Smooth muscle cell (in vitro differentiated cells): Measurements from ENCODE around the gene WWOX. TPM values are rescaled to one million over a fixed set of nuclear protein-coding genes. Genes with fewer than 3 reads are reported as not detected.
A peak's percentile ranks its signal among the peaks of the same experiment; 100 is the strongest.

ENCODE experiments used
- DNase-seq: peaks from one replicate; lab custom pipeline; 2025; ENCODE audit not compliant: unreplicated experiment; lab: John Stamatoyannopoulos, UW
- H2AFZ ChIP-seq: fragments of 200-600 bp; sonication (generic); 2 replicates; pipeline ENCODE4 v1.6.0; 2016; ENCODE audit warnings: antibody characterized with exemption, low read depth, mild to moderate bottlenecking
- H3F3A ChIP-seq: fragments of 200-600 bp; sonication (generic); 2 replicates; pipeline ENCODE4 v1.6.0; 2017; ENCODE audit warnings: antibody characterized with exemption, low read depth
- H3K27ac ChIP-seq: fragments of 200-600 bp; sonication (generic); 2 replicates; pipeline ENCODE4 v1.5.1; 2016; ENCODE audit warnings: low read depth, mild to moderate bottlenecking
- H3K27me3 ChIP-seq: fragments of 200-600 bp; sonication (generic); 2 replicates; pipeline ENCODE4 v1.6.1; 2016; ENCODE audit warnings: low read depth, mild to moderate bottlenecking
- H3K36me3 ChIP-seq: fragments of 200-600 bp; sonication (generic); 2 replicates; pipeline ENCODE4 v1.5.1; 2016; ENCODE audit warnings: low read depth
- H3K4me1 ChIP-seq: fragments of 200-600 bp; sonication (generic); 2 replicates; pipeline ENCODE4 v1.5.1; 2016; ENCODE audit warnings: low read depth
- H3K4me2 ChIP-seq: fragments of 200-600 bp; sonication (generic); 2 replicates; pipeline ENCODE4 v1.6.0; 2016; ENCODE audit warnings: mild to moderate bottlenecking
- H3K4me3 ChIP-seq: fragments of 200-600 bp; sonication (generic); 2 replicates; pipeline ENCODE4 v1.5.1; 2016; ENCODE audit warnings: mild to moderate bottlenecking
- H3K79me2 ChIP-seq: fragments of 200-600 bp; sonication (generic); 2 replicates; pipeline ENCODE4 v1.6.0; 2016; ENCODE audit warnings: low read depth, mild to moderate bottlenecking
- H3K9ac ChIP-seq: fragments of 200-600 bp; sonication (generic); 2 replicates; pipeline ENCODE4 v1.6.0; 2016; ENCODE audit warnings: low read depth
- H3K9me3 ChIP-seq: fragments of 200-600 bp; sonication (generic); replicated peaks from 2 replicates; pipeline ENCODE4 v1.5.1; 2016; ENCODE audit warnings: low read depth
- H4K20me1 ChIP-seq: fragments of 200-600 bp; sonication (generic); 2 replicates; pipeline ENCODE4 v1.6.0; 2016; ENCODE audit warnings: low read depth
- CTCF ChIP-seq: fragments of 200-600 bp; sonication (generic); IDR thresholded peaks from 2 replicates; pipeline ENCODE4 v1.5.1; 2017; ENCODE audit warnings: borderline replicate concordance, mild to moderate bottlenecking, antibody characterized with exemption; ENCODE audit not compliant: insufficient read depth, poor library complexity, severe bottlenecking
- WGBS: methylation state at CpG from one replicate; pipeline ENCODE4 v1.1.7; 2016; ENCODE audit warnings: low lambda C conversion rate; 5-methylcytosine and 5-hydroxymethylcytosine counted together
- polyA plus RNA-seq: library from polyadenylated mRNA; unstranded; fragments of >200 nt; fragmentation: Nextera tagmentation; extraction: Ambion mirVana; gene quantifications from 2 replicates; pipeline ENCODE4 v1.2.1, GENCODE V29; 2016
- total RNA-seq: library from RNA; depleted of rRNA; stranded (reverse); fragments of >200 nt; gene quantifications from 2 replicates; pipeline ENCODE4 v1.2.3, GENCODE V29; 2014

Gene WWOX
- total and polyA plus RNA-seq, 2 experiments from 2014 or later: 7.5 to 14.0 TPM

DNA sequence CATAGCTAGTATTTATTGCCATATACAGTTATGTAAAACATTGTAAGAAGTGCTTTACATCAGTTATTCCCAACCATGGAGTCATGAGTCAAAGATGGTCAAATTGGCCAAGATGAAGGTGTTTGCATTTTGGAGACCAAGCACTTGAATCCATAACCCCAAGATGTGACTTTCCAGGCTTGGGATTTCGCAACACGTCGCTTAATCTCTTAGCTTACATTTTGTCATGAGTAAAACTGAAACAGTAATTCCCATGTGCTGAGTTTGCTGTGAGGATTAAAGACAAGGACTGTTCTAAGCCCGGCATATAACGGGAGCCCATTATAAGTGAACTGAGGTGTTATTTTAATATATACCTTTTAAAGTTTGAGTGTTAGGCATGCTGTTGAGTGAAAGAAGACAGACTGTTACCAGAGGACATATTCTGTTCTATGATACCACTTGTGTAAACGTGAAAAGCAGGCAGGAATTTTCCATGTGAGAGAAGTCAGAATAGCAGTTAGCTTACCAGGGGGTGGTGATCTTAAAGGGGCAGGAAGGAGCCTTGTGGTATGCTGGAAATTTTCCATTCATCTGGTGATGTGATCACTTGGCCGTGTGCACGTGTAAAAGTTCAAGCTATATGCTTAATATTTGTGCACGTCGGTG is 484.9 kb downstream of the WWOX start:
- peak overlapping the region; percentile 30 for H3K27ac ChIP-seq
- WGBS: 37% methylated on average over 10 of the region's 10 CpGs
- no peak for DNase-seq
- H3K36me3 ChIP-seq: no peaks in the 10 kb centered on the region
- H3K4me2 ChIP-seq: peak overlapping the region; percentile 41
- no peaks in the 10 kb centered on the region for H3F3A ChIP-seq
- no peak for TF ChIP-seq CTCF
- H4K20me1 ChIP-seq: no peaks in the 10 kb centered on the region
- H3K4me1 ChIP-seq: no peaks in the 10 kb centered on the region
- no peak overlapping the region for H3K9ac ChIP-seq
- H3K4me3 ChIP-seq: no peak overlapping the region
- no peak overlapping the region for H2AFZ ChIP-seq
- no peaks in the 10 kb centered on the region for H3K79me2 ChIP-seq
- no peaks in the 10 kb centered on the region for H3K9me3 ChIP-seq
- peaks cover 1% of the 10 kb centered on the region for H3K27me3 ChIP-seq

DNA sequence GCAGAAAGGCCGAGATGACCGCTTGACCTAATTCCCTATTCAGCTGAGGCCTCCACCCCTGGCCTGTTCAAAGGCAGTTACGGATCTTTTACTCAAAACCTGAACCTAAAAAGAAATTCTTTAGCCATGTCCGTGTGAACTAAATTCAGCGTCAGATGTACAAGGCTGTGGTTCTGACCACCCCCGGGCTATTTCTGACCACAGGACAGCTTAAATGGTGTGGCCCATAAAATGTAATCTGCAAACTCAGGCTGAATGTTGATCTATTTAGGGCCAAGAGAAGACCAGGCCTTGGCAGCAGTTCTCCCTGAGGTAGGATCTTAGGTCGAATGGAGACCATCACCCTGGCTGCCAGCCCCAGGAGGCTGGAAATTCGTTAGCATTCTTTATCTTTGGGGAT is 485.5 kb downstream of the WWOX start:
- WGBS: 41% methylated on average over 8 of the region's 8 CpGs
- H3K27me3 ChIP-seq: peaks cover 4% of the 10 kb centered on the region

DNA sequence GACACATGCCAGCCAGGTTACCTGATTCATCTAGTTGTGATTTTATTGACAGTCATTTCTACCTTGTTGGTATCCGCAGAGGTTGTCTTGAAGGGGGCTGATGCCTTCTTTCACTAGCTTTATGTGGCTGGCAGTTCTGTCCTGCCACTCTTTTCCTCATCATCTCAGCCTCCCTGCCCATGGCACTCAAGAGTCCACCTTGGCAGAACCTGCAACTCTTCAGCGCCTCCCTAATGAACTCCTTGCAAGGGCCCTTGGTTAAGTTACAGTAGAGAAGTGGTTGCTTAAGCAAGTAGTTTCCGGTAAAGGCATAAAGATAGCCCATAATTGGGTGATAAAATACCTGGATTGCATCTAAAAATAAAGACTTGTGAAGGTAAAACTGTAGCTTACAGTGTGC is 489.9 kb downstream of the WWOX start:
- Histone ChIP-seq H3K4me3 (no peak overlapping the region), H3K79me2 (no peaks in the 10 kb centered on the region), H3K9ac (no peak overlapping the region), H3K27ac (no peak overlapping the region), H3K27me3 (peaks cover 4% of the 10 kb centered on the region), H3K4me2 (no peak overlapping the region), H4K20me1 (no peaks in the 10 kb centered on the region), H3K4me1 (no peaks in the 10 kb centered on the region), H2AFZ (no peak overlapping the region), H3K9me3 (no peaks in the 10 kb centered on the region), H3F3A (no peaks in the 10 kb centered on the region), H3K36me3 (no peaks in the 10 kb centered on the region)
- no peak for TF ChIP-seq CTCF
- WGBS: 93% methylated on average over 3 of the region's 3 CpGs
- DNase-seq: no peak

More for the DNA sequence above, 485.5 kb downstream of the WWOX start:
- Histone ChIP-seq H3K9ac (no peak overlapping the region), H3K27ac (peak overlapping the region; percentile 30), H3K36me3 (no peaks in the 10 kb centered on the region), H3K4me3 (no peak overlapping the region), H3K4me1 (no peaks in the 10 kb centered on the region), H3K9me3 (no peaks in the 10 kb centered on the region), H2AFZ (no peak overlapping the region), H4K20me1 (no peaks in the 10 kb centered on the region), H3K4me2 (peak overlapping the region; percentile 41), H3F3A (no peaks in the 10 kb centered on the region), H3K79me2 (no peaks in the 10 kb centered on the region)
- no peak for TF ChIP-seq CTCF
- DNase-seq: no peak

- 95% methylated on average over 5 of the region's 5 CpGs for WGBS
These were observed 492.2 kb downstream of the WWOX start for GRCh38 chr16:78591682-78592103.

More at GRCh38 chr16:78591682-78592103, 492.2 kb downstream of the WWOX start:
- H3K27me3 ChIP-seq: peaks cover 4% of the 10 kb centered on the region
- no peak overlapping the region for H3K4me2 ChIP-seq
- no peak overlapping the region for H3K4me3 ChIP-seq
- no peaks in the 10 kb centered on the region for H3K4me1 ChIP-seq
- no peaks in the 10 kb centered on the region for H3F3A ChIP-seq
- H3K27ac ChIP-seq: no peak overlapping the region
- H3K9ac ChIP-seq: no peak overlapping the region
- no peaks in the 10 kb centered on the region for H4K20me1 ChIP-seq
- no peaks in the 10 kb centered on the region for H3K36me3 ChIP-seq
- H2AFZ ChIP-seq: no peak overlapping the region
- no peak for DNase-seq
- no peaks in the 10 kb centered on the region for H3K79me2 ChIP-seq
- H3K9me3 ChIP-seq: no peaks in the 10 kb centered on the region
- no peak for TF ChIP-seq CTCF
